ENCODE data around the gene LDLRAD4.

GRCh38 chr18:13445241-13445897 is 226.8 kb downstream of the LDLRAD4 start:
- no peak for TF ChIP-seq EZH2 (IDR thresholded peaks at IDR 0.05; ENCODE audit: low read length, unreplicated experiment)
- TF ChIP-seq, protein P1, sequence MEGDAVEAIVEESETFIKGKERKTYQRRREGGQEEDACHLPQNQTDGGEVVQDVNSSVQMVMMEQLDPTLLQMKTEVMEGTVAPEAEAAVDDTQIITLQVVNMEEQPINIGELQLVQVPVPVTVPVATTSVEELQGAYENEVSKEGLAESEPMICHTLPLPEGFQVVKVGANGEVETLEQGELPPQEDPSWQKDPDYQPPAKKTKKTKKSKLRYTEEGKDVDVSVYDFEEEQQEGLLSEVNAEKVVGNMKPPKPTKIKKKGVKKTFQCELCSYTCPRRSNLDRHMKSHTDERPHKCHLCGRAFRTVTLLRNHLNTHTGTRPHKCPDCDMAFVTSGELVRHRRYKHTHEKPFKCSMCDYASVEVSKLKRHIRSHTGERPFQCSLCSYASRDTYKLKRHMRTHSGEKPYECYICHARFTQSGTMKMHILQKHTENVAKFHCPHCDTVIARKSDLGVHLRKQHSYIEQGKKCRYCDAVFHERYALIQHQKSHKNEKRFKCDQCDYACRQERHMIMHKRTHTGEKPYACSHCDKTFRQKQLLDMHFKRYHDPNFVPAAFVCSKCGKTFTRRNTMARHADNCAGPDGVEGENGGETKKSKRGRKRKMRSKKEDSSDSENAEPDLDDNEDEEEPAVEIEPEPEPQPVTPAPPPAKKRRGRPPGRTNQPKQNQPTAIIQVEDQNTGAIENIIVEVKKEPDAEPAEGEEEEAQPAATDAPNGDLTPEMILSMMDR (conservative IDR thresholded peaks at IDR 0.05; ENCODE audit: low read depth, low read length), result no peak
